ENCODE measurements around the gene PSAT1.
"Not testable (repeated sequence)": the region's sequence is repeated elsewhere in the genome, so short reads cannot be mapped to it uniquely, and the experiment has no call there.

PSAT1 gene

DNA sequence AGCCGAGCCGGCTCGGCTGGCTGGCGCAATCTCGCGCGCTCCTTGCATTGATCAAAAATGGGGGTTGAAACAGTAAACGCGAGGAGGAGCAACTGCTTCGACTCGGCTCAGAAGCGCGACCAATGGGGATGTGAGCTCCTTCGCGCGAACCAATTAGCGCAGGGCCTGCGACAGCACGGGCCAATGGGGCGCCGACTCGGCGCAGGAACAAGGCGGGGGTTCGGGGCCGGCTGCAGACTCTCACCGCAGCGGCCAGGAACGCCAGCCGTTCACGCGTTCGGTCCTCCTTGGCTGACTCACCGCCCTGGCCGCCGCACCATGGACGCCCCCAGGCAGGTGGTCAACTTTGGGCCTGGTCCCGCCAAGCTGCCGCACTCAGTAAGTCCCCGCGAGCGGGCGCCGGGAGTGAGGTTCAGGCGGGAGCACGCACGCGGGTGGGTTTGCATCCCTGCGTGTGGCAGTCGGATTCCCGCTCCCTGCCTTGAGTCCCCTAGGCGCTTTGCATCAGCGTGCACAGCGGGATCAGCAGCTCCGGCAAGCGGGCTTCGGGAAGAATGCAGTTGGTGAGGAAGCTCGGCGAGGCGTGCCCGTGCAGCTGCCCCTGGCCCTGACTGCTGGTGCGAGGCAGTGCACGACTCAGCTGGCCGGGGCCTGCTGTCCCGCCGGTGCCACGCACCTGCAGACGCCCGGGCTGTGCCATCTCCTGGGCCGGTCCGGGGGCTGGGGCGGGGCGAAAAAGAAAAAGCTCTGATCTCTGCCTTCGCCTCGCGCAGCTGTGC lies at the start of gene PSAT1:
TSS of gene PSAT1 (plus strand) at position 233 of the 779 bp plus-strand sequence. CDS start at position 319, 86 bp downstream.
- DNase-seq, result peak; percentile 95 to 98

DNA sequence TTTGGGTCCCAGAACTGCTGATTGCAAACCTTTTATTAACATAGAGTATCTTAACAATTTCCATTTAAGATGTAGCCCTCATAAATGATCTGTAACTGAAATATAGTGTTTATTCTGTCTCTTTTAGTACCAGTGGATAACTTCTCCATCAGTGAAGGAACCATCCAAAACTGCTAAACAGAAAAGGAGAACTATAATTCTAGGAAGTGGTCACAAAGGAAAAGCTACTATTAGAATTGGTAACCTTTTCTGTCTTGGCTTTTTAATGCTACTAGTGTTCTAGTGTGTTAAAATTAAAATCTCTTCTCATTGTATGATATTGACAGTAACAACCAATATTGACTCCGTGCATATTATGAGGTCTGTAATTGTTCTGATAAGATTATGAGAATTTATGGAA lies 48.3 kb upstream of the PSAT1 start:
- DNase-seq, result no peak

DNA sequence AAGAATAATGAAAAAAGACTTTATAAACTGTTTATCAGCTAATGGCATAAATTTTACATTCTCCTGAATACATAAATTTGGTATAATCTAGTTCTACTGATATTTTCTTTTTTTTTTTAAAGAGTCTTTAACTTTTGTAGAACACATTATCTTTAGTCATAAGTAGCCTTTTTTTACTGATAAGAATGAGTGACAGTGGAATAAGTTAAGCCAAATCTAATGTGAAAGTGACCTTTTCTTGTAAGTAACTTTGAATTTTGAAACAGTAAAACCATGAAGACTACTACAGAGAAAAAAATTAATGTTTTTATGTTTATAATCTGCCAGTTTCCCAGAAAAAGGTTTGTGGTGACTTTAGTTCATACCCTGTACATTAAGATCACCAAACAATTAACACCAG lies 47.4 kb upstream of the PSAT1 start:
- no peak for DNase-seq

DNA sequence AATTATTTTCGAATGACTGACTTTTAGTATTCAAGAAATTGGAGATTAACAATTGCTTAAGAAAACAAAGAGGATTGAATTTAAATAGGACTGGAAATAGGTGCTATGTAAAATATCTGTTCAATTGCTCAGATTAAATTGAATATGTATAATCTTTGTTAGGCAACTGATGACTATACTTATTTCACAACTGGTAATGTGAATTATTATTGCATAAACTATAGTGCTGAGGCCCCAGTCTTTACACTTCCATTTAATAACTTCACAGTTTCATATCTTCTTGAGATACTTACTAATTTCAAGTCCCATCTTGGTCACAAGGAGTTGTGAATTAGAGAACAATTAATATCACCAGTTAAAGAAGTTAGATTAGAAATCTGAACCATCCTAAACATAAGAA lies 44.3 kb upstream of the PSAT1 start:
- DNase-seq, result no peak

DNA sequence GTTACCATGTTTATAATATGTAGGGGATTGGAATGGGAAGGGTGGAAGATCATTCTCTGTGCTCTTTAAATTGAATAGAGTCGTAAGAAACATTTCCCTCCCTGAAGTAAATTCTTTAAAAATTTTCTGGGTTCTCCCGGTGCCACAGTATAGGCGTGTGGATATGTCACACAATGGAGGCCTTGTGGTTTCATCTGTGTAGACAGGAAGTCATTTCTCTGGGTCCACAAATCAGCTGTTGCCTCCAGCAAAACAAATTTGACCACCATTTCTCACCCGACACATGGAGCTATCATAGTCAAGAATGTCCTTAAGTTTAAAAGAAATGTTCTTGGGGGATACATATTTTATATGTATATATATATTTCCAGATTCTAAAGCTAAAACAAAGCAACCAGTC lies 43.6 kb upstream of the PSAT1 start:
- DNase-seq, result no peak

DNA sequence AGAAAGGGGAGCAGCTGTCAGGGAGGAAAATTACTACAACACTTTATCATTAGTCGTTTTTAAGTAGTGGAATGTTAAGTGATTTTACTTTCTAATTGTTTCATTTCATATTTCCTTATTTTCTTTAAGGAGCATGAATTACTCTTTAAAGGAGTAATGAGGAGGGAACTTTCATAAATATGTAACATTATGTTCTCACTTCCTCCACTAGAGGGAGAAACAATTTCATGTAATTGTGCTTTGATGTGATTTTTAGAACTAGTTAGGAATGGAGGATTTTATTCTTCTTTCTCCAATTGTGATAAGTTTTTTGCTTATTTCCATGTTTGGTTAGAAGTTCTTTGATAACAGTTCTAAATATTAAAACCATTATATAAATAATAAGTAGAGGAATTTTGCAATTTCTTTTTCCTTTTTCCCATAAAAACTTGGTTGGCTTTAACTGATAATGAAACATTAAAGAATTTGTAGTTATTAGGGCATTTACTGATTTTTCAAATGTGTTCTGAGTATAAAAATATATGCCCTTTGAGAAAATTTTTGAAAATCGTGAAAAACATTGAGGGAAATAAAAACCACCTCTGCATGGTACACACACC lies 35.4 kb upstream of the PSAT1 start:
- DNase-seq, result peak; percentile 6 to 9

DNA sequence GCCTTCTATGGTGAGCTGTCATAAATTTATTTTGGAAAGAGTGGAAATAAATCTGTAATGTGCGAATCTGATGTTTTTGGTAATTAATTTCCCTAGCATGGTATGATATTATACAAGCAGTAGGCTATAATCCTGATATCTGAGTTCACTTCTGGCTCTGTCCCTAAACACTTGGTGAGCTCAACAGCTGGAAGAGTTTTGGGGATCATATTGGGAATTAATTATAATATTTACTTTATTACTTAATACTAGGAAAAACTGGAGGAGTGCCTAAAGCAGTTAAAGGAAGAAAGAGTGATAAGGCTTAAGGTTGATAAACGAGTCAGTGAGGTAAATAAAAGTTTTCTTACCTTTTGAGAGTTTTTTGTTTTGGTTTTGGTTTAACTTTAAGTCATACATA lies 34.3 kb upstream of the PSAT1 start:
- no peak for DNase-seq

DNA sequence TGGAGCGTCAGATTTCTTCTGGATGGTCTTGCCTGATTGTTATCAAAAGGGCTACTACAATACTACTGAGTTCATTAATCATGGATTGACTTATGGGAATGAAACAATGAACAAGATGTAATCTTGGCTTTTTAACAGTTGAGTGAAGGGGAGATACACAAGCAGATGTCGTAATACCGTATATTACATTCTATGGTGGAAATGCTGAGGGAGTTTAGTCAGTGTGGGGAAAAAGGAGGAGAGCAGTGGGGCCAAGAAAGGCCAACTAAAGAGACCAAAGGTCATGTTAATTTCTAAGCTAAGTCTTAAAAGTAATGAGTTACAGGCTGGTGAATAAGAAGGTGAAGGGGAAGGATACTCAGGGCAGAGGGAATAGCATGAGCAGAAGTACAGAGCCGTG lies 29.0 kb upstream of the PSAT1 start:
- no peak for DNase-seq

DNA sequence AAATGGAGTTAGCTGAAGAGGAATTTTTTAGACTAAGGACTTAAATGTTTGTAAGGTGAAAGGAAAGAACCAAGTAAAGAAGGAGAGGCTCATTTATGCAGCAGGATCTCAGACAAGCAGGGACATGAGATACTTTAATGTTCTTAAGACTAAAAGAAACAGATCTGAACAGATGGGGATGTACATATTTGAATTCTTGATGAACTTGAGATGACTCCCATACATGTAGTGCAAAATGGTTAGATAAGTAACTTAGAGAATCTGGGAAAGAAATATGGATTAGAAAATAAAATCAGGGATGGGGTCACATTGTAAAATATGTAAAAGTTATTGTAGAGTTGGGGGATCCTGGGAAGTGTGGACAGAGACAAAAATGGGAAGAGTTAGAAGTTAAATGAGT lies 27.1 kb upstream of the PSAT1 start:
- DNase-seq, result no peak

DNA sequence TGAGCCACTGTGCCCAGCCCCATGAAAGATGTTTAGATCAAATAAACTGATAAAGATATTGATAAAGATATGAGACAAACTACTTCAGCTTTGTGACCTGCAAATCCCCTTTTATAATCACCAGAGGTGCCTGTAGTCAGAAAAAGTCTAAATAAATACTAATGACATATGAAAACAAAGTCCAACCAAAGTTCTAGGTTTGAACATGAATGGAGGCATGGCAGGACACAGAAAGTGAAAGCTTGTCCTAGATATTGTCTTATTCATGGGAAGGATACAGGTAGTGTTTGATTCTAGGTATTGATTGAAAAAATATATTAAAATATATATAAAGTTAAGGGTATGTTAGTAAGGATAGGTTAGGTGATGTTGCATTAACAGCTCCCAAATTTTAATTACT lies 24.6 kb upstream of the PSAT1 start:
- DNase-seq, result no peak

DNA sequence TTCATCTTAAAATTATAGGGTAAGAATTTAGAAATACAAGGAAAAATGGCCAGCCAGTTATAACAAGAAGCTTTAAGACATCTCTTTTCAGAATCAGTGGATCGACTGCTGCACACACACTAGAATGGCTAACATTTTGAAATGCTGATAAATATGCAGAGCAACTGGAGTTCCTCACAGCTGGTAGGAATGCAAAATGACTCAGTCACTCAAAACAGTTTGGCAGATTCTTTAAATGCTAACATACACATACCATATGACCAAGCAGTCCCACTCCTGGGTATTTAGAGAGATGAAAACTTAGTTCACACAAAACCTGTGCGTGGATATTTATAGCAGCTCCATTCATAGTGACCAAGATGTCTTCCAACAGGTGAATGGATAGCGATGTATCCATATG lies 23.2 kb upstream of the PSAT1 start:
- DNase-seq, result no peak

DNA sequence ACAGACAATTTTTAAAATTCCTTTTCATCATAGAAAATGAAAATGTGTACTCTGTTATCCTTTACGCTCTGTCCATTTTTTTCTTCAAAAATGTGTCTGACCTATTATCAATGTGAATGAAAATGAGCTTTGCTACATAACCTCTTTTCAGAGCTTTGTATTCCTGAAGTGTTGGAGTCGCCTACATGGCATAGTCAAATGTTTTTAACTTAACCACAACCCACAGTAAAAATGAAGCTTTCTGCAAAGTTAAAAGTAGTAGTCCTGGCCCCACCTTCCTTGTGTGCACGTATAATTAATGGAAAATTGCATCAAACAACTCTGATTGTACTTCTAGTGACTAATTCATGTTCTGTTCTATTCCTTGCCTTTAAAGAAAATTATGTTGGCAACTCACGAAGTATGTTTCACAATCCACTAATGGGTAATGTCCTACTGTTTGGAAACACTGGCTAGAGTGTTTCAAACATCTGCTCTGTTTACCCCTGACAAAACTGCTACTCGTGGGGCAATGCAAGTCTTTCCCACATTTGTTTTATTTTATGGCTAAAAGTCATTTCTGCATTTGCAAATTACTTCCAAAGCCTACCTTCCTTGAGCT lies 18.6 kb upstream of the PSAT1 start:
- DNase-seq, result no peak

DNA sequence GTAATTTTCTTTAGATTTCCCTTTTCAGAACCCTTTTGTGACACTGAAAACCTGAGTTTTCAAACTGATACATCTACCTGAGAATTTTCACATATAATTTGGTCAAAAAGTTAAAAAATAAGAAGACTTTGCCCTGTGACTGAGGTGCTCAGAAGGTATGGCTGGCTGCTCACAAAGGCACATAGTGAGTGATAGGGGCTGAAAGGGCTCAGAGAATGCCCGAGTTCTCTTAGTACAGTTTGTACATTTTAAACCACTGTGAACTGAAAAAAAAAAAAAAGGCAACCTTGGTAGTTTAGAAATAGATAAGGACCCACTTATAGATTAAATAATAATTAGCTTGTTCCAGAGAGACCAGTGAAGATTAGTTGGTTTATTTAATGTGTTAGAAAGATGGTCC lies 18.1 kb upstream of the PSAT1 start:
- DNase-seq, result no peak

DNA sequence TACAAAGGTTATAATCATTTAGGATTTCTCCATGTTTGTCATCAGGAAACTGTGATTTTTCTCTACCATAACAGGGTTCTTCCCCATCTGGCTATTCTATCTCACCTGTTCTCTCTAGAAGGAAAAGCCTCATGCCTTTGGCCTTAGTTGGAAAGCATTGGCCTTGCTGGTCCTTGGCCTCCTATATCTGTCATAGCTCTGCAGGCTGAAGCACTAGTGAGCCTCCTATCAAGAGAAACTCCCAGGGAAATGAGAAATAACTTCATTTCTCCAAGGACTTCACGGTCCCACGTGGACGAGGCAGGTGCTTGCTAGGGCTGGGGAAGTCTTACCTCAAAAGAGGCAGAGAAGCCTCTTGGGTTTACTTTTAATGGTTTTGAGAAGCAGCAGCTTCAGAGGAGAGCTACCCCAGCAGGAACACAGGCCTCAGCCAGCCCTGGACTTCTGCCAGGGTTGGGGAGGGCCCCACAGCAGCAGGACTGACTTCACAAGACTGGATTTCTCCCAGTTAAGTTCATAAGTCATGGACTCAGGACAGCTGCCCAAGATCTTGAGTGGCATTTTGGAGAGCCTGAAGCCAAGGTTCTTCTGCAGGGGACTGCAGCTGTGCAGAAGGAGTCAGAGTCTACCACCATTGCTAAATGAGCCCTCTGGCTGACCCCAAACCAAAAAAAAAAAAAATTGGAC lies 15.8 kb upstream of the PSAT1 start:
- no peak for DNase-seq

DNA sequence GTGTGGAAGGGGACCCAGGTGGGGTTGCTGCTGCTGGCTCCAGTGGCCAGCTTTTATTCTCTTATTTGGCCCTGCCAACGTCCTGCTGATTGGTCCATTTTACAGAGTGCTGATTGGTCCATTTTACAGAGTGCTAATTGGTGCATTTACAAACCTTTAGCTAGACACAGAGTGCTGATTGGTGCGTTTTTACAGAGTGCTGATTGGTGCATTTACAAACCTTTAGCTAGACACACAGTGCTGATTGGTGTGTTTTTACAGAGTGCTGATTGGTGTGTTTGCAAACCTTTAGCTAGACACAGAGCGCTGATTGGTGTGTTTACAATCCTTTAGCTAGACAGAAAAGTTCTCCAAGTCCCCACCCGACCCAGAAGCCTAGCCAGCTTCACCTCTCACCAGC lies 12.7 kb upstream of the PSAT1 start:
- not testable (repeated sequence) for DNase-seq

DNA sequence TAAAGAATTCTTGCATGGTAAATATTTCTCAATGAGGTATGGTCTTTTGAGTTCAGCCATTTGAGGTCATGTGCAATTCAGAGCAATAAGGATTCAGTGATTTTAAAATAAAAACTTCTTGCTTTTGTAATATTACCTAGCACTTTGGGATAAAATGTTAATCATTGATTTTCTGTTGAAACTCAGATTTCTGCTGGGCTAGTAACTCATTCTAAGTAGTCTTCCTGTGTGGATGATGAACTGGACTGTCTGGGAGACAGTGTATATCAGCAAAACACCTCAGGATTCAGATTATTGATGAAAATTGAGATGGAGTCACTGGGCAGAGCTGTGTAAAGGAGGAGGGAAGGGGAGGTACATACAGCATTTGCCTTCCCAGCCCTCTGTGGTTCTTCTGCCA lies 10.8 kb upstream of the PSAT1 start:
- DNase-seq, result no peak

DNA sequence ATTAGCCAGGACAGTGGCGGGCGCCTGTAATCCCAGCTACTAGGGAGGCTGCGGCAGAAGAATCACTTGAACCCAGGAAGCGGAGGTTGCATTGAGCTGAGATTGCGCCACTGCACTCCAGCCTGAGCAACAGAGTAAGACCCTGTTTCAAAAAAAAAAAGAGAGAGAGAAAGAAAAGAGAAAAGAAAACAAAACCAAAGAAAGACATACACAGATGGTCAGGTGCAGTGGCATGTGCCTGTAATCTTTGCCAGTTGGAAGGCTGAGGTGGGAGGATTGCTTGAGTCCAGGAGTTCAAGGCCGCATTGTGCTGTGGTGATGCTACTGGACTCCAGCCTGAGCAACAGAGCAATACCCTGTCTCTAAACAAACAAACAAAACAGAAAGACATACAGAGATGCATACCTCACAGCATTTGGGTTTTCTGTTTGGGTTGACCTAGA lies 10.0 kb upstream of the PSAT1 start:
- DNase-seq, result no peak

DNA sequence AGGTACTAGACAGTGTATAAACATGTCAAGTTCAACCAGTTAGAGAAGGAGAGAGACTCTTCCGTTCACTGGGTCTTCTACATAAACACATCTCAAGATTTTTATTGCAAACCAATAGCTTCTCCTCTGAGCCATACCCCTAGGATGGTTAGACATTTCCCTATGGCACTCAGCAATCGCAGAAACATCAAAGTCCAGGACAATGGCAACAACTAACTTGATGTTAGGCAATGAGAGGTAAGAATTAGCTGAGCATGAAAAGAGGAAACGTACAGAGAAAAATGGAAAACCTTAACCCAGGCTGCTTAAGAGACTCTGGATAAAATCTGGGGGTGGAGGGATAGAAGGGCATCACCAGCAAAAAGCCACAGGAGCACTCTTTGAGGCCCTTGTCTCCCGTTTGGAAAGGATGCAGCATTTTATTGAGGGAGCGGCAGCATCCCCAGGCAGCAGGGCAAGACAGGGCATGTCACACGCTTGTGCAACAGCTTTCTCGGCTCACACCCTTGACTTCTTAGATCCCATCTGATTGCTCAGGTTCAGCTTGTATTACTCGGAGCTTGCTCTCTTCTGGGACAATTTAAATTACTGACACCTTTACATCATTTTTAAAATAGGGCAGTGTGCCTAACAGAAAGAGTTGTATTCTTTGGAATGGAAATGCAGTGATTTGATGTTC lies 8.6 kb upstream of the PSAT1 start:
- no peak for DNase-seq

DNA sequence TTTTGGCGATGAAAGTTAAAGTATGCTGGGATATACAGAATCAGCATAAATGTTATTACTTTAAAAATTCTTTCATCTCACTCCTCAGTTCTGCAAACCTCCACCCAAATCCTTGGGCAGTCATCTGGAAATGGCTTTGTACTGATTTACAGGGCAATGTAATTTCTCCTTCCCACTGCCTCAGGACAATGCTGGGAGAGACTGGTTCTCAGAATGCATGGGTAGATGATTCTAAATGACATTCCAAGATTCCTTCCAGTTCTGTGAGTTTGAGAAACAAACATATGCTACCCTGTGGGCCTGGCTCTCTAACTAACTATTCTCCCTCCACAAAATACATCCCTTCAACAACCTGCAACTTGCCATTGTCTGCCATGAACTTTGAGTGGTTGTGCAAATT lies 7.5 kb upstream of the PSAT1 start:
- no peak for DNase-seq

DNA sequence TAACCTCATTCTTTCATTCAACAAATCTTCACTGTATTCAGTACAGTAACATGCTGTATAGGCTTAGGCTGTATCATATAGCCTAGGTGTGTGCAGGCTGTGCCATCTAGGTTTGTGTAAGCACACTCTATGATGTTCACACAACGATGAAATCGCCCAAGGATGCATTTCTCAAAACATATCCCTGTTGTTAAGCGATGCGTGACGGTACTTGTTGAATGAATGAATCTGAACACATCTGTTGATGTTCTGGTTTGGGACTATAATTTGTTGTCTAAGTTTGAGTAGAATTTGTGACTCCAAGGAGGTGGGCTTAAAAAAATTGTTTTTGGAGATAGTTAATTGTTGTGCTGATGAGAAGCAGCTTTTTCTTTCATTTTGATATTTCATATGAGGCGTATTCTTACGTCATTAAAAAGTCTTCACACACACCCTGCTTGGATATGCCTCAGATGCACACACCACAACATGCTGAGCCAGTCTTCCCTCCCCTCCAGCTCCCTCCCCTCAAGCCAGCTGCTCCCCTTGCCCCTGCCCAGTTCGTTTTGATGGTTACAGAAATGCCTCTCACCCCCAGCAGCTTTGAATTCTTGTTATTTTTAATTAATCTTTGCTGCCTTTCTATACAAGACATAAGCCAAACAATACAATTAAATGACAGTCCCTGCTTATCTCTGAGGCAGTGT lies 5.5 kb upstream of the PSAT1 start:
- DNase-seq, result no peak

DNA sequence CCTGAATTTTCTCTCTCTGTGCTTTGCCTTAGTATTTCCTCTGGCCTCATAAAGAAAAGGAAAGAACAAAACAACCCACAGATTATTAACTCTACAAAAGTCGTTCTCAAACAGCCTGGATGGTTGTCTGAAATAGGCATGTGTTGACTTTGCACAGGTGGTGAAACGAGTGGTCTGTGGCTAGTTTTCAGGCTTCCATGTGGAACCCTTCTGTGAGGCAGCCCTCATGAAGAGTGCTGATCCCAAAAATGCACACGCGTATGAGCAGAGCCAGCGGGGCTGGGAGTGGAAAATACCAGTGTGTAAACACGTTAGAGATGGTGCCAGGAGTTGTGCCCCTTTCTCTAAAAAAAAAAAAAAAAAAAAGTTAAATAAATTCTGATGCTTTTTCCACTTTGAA lies 4.9 kb upstream of the PSAT1 start:
- peak; percentile 6 to 29 for DNase-seq

DNA sequence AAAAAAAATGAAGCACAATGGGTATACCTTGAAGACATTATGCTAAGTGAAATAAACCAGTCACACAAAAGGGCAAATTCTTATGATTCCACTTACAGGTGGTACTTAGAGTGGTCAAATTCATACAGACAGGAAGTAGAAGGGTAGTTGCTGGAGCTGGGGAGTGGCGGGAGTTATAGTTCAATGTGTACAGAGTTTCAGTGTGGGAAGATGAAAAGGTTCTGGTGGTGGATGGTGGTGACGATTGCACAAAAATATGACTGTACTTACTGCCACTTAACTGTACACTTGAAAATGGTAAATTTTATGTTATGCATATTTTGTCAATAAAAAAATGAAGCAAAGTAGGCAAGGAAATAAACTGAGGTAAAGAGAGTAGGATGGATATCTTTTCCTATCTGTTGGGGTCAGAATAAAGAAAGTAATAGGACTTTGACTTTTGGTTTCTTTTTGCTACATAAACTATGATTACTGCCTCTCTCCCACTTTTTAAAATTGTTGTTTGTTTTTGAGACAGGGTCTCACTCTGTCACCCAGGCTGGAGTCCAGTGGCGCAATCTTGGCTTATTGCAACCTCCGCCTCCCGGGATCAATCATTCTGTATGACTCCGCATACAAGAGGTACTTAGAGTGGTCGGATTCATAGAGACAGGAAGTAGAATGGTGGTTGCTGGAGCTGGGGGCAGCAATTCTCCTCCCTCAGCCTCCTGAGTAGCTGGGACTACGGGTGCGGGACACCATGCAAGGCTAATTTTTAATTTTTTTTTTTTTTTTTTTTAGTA lies 4.0 kb upstream of the PSAT1 start:
- DNase-seq, result no peak

Data from NCI-H2081 (cell line).